Tibial artery (tissue), 4 donors: ENCODE data around the gene ANKRD44.

Source experiments
- DNase-seq, 2 donors: peaks; one replicate each; pipeline ENCODE4 v3.0.0-alpha.2; 2019
- H3K27ac ChIP-seq, 2 donors: fragments of 200-600 bp; sonication (generic) in 1 of 2; 1 replicate in 1 of 2; 2 replicates in 1 of 2; pipeline ENCODE4 v1.5.1; 2018 to 2019; ENCODE audit warnings: mild to moderate bottlenecking in 1 of 2
- H3K27me3 ChIP-seq, 2 donors: fragments of 200-600 bp; sonication (generic) in 1 of 2; one replicate each; pipeline versions ENCODE4 v1.5.1 to v1.6.0; 2016 to 2019
- H3K36me3 ChIP-seq, 3 donors: fragments of 200-600 bp; sonication (generic) in 2 of 3; one replicate each; pipeline ENCODE4 v1.5.1; 2016 to 2019; ENCODE audit warnings: mild to moderate bottlenecking in 2 of 3
- H3K4me1 ChIP-seq, 4 donors: fragments of 200-600 bp; sonication (generic) in 2 of 4; 1 replicate in 3 of 4; 2 replicates in 1 of 4; pipeline ENCODE4 v1.5.1; 2016 to 2019
- H3K4me3 ChIP-seq, 2 donors: fragments of 200-600 bp; sonication (generic) in 1 of 2; 1 replicate in 1 of 2; 2 replicates in 1 of 2; pipeline ENCODE4 v1.5.1; 2018 to 2019; ENCODE audit warnings: mild to moderate bottlenecking in 2 of 2
- H3K9me3 ChIP-seq, 3 donors: fragments of 200-600 bp; sonication (generic) in 1 of 3; one replicate each; pipeline ENCODE4 v1.5.1; 2016 to 2019
- CTCF ChIP-seq, 2 experiments: fragments of 200-600 bp in 1 of 2; fragments of 450-650 bp in 1 of 2; IDR thresholded peaks; one replicate each; pipeline ENCODE4 v1.5.1; 2017 to 2019; ENCODE audit warnings: antibody characterized with exemption in 2 of 2, mild to moderate bottlenecking in 1 of 2, moderate library complexity in 1 of 2
- intact Hi-C: fragments of 100-400 bp; cut with DNase I; formaldehyde crosslinking; loops from one replicate; pipeline ENCODE4 v1.15.0; 2023; ENCODE audit warnings: low total_unique reads

The ANKRD44 gene

GRCh38 chr2:197233473-197233872 is 77.1 kb downstream of the ANKRD44 start:
- no peak overlapping the region for H3K27ac ChIP-seq
- no peak for TF ChIP-seq CTCF (IDR thresholded peaks at IDR 0.05)
- no peaks in the 10 kb centered on the region for H3K27me3 ChIP-seq
- no peaks in the 10 kb centered on the region for H3K9me3 ChIP-seq
- H3K4me3 ChIP-seq: no peak overlapping the region
- no peaks in the 10 kb centered on the region for H3K36me3 ChIP-seq
- H3K4me1 ChIP-seq: peaks cover 0 to 25% (median 4%) of the 10 kb centered on the region in 4 donors
- DNase-seq: no peak
- intact Hi-C loops: loop anchor here (10.0 kb wide), 1 partner anchor 789 kb away; no protein-coding TSS in a partner anchor

GRCh38 chr2:197232010-197232409 is 78.6 kb downstream of the ANKRD44 start:
- no peak for TF ChIP-seq CTCF (IDR thresholded peaks at IDR 0.05)
- Histone ChIP-seq H3K4me3 (no peak overlapping the region), H3K27me3 (no peaks in the 10 kb centered on the region), H3K4me1 (peaks cover 0 to 25% (median 4%) of the 10 kb centered on the region in 4 donors), H3K27ac (no peak overlapping the region), H3K36me3 (no peaks in the 10 kb centered on the region), H3K9me3 (no peaks in the 10 kb centered on the region)
- DNase-seq: no peak
- intact Hi-C loops: loop anchor here (10.0 kb wide), 1 partner anchor 787 kb away; no protein-coding TSS in a partner anchor

- no peak overlapping the region for H3K4me3 ChIP-seq
Observed at GRCh38 chr2:197229509-197230443, 80.8 kb downstream of the ANKRD44 start.

GRCh38 chr2:197223451-197223850 is 87.1 kb downstream of the ANKRD44 start:
- intact Hi-C loops: no loop called here
- no peak for TF ChIP-seq CTCF (IDR thresholded peaks at IDR 0.05)
- H3K4me3 ChIP-seq: no peak overlapping the region
- H3K36me3 ChIP-seq: no peaks in the 10 kb centered on the region
- DNase-seq: no peak
- H3K9me3 ChIP-seq: no peaks in the 10 kb centered on the region
- H3K4me1 ChIP-seq: peaks cover 0 to 26% (median 2%) of the 10 kb centered on the region in 4 donors
- H3K27ac ChIP-seq: no peak overlapping the region
- H3K27me3 ChIP-seq: no peaks in the 10 kb centered on the region

More at GRCh38 chr2:197229509-197230443, 80.8 kb downstream of the ANKRD44 start:
- no peaks in the 10 kb centered on the region for H3K9me3 ChIP-seq
- no peak for TF ChIP-seq CTCF (IDR thresholded peaks at IDR 0.05)
- intact Hi-C loops: loop anchor here (10.0 kb wide), 1 partner anchor 785 kb away; no protein-coding TSS in a partner anchor
- H3K27ac ChIP-seq: no peak overlapping the region
- no peak for DNase-seq
- H3K27me3 ChIP-seq: no peaks in the 10 kb centered on the region
- H3K4me1 ChIP-seq: peaks cover 0 to 36% (median 4%) of the 10 kb centered on the region in 4 donors
- H3K36me3 ChIP-seq: no peaks in the 10 kb centered on the region

- intact Hi-C loops: no loop called here
- no peaks in the 10 kb centered on the region for H3K9me3 ChIP-seq
- TF ChIP-seq CTCF (IDR thresholded peaks at IDR 0.05): no peak
- no peaks in the 10 kb centered on the region for H3K27me3 ChIP-seq
- no peak for DNase-seq
- peaks cover 0 to 47% (median 4%) of the 10 kb centered on the region in 4 donors for H3K4me1 ChIP-seq
- H3K27ac ChIP-seq: no peak overlapping the region
- no peak overlapping the region for H3K4me3 ChIP-seq
- H3K36me3 ChIP-seq: no peaks in the 10 kb centered on the region
Observed at GRCh38 chr2:197219636-197220035, 90.9 kb downstream of the ANKRD44 start.
